Lung (tissue), 12 donors: ENCODE results near the gene LMBR1L. TPM values are rescaled to one million over a fixed set of nuclear protein-coding genes. Genes with fewer than 3 reads are reported as not detected.
"Not testable (repeated sequence)": the region's sequence is repeated elsewhere in the genome, so short reads cannot be mapped to it uniquely, and the experiment has no call there.

ENCODE experiments used
- ATAC-seq: fragments of 200-7000 bp; cut with Tn5 transposase; one replicate; pipeline ENCODE4 v1.9.1; 2020; ENCODE audit warnings: moderate number of reproducible peaks; ENCODE audit not compliant: insufficient read depth, low FRiP score
- DNase-seq, 3 donors: peaks; one replicate each; pipeline ENCODE4 v3.0.0-alpha.2; 2013 to 2017
- H3K27ac ChIP-seq, 2 donors: one replicate each; pipeline ENCODE4 v1.5.1; 2013; ENCODE audit warnings: mild to moderate bottlenecking in 2 of 2, moderate library complexity in 2 of 2, control low read depth in 1 of 2, inconsistent platforms in 1 of 2, low read depth in 1 of 2, low read length in 1 of 2
- H3K27me3 ChIP-seq, 3 donors: one replicate each; pipeline ENCODE4 v1.5.1; 2013; ENCODE audit warnings: low read length in 2 of 3; ENCODE audit not compliant: control insufficient read depth in 3 of 3, insufficient read depth in 3 of 3
- H3K36me3 ChIP-seq, 4 donors: one replicate each; pipeline ENCODE4 v1.5.1; 2013; ENCODE audit warnings: low read length in 4 of 4, mild to moderate bottlenecking in 1 of 4, moderate library complexity in 1 of 4; ENCODE audit not compliant: control insufficient read depth in 4 of 4, insufficient read depth in 4 of 4
- H3K4me1 ChIP-seq, 5 donors: one replicate each; pipeline ENCODE4 v1.5.1; 2013; ENCODE audit warnings: low read length in 5 of 5, mild to moderate bottlenecking in 2 of 5, moderate library complexity in 1 of 5; ENCODE audit not compliant: control insufficient read depth in 5 of 5, insufficient read depth in 5 of 5
- H3K4me3 ChIP-seq: one replicate; pipeline ENCODE4 v1.5.1; 2013; ENCODE audit warnings: mild to moderate bottlenecking, control low read depth, moderate library complexity
- H3K9ac ChIP-seq, 2 donors: one replicate each; pipeline ENCODE4 v1.5.1; 2013; ENCODE audit warnings: low read length in 2 of 2, control low read depth in 1 of 2; ENCODE audit not compliant: insufficient read depth in 1 of 2
- H3K9me3 ChIP-seq, 4 donors: one replicate each; pipeline ENCODE4 v1.5.1; 2013; ENCODE audit warnings: low read length in 3 of 4, mild to moderate bottlenecking in 1 of 4, moderate library complexity in 1 of 4; ENCODE audit not compliant: control insufficient read depth in 4 of 4, insufficient read depth in 3 of 4
- WGBS, 2 donors: extraction: QIAGEN DNeasy Blood & Tissue Kit; methylation state at CpG; one replicate each; pipeline ENCODE4 v1.1.7; 2013; 5-methylcytosine and 5-hydroxymethylcytosine counted together
- polyA plus RNA-seq, 2 donors: library from polyadenylated mRNA; stranded (reverse); fragments of 200-250 nt; gene quantifications; one replicate each; pipeline ENCODE4 v1.2.1, GENCODE V29; 2013
- total RNA-seq, 2 donors: library from RNA; depleted of rRNA in 1 of 2; stranded (reverse); fragments of >200 nt in 1 of 2; gene quantifications; one replicate each; pipeline ENCODE4 v1.2.1, GENCODE V29; 2014 to 2021
- TF ChIP-seq, protein P1 (sequence below): IDR thresholded peaks from 2 replicates; pipeline ENCODE4 v1.5.1; 2012; ENCODE audit warnings: mild to moderate bottlenecking; ENCODE audit errors: control extremely low read depth, extremely low read depth
- donor health status: control.
- donor health status: control.
- donor health status: Bipolar disorder and iron deficiency.
- donor health status: healthy.
- donor health status: DM: yes; HTN: yes; CAD: no.

The LMBR1L gene
- total and polyA plus RNA-seq, 4 donors, result 34.8 to 70.1 (median 38.7) TPM

DNA sequence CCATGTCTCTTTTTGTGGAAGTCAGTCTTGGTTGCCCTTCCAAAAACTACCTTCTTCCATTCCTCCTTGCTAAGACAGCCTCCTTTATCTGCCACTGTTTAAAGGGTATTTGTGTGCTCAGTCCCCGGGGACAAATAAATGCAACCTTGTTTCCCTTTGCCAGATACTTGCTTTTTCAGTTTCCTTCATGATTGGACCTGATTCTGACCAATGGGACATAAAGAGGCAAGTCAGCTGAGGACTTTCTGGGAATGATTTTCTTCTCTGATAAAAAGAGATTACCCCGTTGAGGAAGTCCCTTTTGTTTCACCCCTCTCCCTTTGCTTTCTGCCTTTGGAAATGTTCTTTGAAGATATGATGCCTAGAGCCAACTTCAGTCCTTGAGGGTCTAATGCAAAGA lies 27.9 kb upstream of the LMBR1L start:
- H3K27me3 ChIP-seq, result no peaks in the 10 kb centered on the region
- H3K4me1 ChIP-seq, result no peaks in the 10 kb centered on the region
- DNase-seq (no peak), ATAC-seq (no peak)
- no peak overlapping the region for H3K27ac ChIP-seq
- TF ChIP-seq, protein P1, sequence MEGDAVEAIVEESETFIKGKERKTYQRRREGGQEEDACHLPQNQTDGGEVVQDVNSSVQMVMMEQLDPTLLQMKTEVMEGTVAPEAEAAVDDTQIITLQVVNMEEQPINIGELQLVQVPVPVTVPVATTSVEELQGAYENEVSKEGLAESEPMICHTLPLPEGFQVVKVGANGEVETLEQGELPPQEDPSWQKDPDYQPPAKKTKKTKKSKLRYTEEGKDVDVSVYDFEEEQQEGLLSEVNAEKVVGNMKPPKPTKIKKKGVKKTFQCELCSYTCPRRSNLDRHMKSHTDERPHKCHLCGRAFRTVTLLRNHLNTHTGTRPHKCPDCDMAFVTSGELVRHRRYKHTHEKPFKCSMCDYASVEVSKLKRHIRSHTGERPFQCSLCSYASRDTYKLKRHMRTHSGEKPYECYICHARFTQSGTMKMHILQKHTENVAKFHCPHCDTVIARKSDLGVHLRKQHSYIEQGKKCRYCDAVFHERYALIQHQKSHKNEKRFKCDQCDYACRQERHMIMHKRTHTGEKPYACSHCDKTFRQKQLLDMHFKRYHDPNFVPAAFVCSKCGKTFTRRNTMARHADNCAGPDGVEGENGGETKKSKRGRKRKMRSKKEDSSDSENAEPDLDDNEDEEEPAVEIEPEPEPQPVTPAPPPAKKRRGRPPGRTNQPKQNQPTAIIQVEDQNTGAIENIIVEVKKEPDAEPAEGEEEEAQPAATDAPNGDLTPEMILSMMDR, result no peak
- no peaks in the 10 kb centered on the region for H3K36me3 ChIP-seq
- no peak overlapping the region for H3K9ac ChIP-seq
- no peaks in the 10 kb centered on the region for H3K9me3 ChIP-seq
- no peak overlapping the region for H3K4me3 ChIP-seq
- WGBS, 2 donors, result 53 to 66% methylated on average over 2 of the region's 2 CpGs

DNA sequence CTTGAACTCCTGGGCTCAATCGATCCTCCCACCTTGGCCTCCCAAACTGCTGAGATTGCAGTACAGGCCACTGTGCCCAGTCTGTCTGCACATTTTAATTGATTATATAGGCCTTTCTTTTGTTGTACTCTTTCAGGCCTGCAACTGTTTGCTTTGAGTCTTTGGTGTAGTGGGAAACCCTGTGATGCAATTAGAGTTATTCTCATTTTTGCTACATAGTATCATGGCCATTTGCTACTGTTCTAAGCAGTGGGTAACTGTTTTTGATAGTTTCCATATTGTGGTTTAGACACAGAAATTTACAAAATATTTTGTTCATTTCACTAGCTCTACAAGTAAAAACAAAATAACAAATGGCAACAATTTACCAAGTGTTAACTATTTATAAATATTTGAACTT lies 26.8 kb upstream of the LMBR1L start:
- Histone ChIP-seq H3K9me3 (no peaks in the 10 kb centered on the region), H3K9ac (no peak overlapping the region), H3K4me3 (no peak overlapping the region), H3K4me1 (peaks cover 0 to 7% (median 0%) of the 10 kb centered on the region in 5 donors), H3K27me3 (no peaks in the 10 kb centered on the region), H3K27ac (no peak overlapping the region), H3K36me3 (no peaks in the 10 kb centered on the region)
- DNase-seq, result no peak
- TF ChIP-seq, protein P1, result no peak
- WGBS, 2 donors, result 98 to 100% methylated on average over 1 of the region's 1 CpG
- no peak for ATAC-seq

DNA sequence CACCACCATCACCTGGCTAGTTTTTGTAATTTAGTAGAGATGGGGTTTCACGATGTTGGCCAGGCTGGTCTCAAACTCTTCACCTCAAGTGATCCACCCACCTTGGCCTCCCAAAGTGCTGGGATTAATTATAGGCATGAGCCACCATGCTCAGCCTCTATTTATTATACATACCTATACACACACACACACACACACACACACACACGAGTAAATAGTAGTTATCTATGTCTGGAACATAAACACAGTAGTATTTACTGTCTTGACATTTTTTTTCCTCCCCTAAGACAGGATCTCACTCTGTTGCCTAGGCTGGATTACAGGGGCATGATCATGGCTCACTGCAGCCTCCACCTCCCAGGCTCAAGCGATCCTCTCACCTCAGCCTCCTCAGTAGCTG lies 26.4 kb upstream of the LMBR1L start:
- ATAC-seq, H3K27ac ChIP-seq, H3K9ac ChIP-seq, H3K4me3 ChIP-seq, DNase-seq, H3K36me3 ChIP-seq, H3K9me3 ChIP-seq, H3K27me3 ChIP-seq: not testable (repeated sequence)
- 92 to 94% methylated on average over 3 of the region's 3 CpGs for WGBS, 2 donors
- peaks cover 0 to 12% (median 3%) of the 10 kb centered on the region in 5 donors for H3K4me1 ChIP-seq

DNA sequence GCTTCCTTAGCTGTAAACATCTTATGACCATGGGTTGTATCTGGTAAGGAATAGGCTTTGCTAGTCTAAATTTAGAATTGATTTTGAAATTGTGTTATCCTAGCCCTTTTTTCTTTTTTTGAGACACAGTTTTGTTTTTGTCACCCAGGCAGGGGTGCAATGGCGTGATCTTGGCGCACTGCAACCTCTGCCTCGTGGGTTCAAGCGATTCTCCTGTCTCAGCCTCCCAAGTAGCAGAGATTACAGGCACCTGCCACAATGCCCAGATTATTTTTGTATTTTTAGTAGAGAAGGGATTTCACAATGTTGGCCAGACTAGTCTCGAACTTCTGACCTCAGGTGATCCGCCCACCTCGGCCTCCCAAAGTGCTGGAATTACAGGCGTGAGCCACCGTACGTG lies 22.9 kb upstream of the LMBR1L start:
- H3K4me1 ChIP-seq, result peaks cover 0 to 29% (median 5%) of the 10 kb centered on the region in 5 donors
- 86 to 91% methylated on average over 10 of the region's 10 CpGs for WGBS, 2 donors
- no peaks in the 10 kb centered on the region for H3K9me3 ChIP-seq
- no peaks in the 10 kb centered on the region for H3K27me3 ChIP-seq
- no peak overlapping the region for H3K4me3 ChIP-seq
- H3K9ac ChIP-seq, result peak overlapping the region in 1 of 2 donors; percentile 11
- TF ChIP-seq, protein P1, result no peak
- ATAC-seq, result no peak
- peaks cover 5 to 22% (median 10%) of the 10 kb centered on the region in 4 donors for H3K36me3 ChIP-seq
- DNase-seq, result peak in 1 of 3 donors; percentile 15
- H3K27ac ChIP-seq, result no peak overlapping the region
